ENCODE measurements around the gene CLVS2.

Gene CLVS2

GRCh38 chr6:123024976-123025375 is 28.9 kb downstream of the CLVS2 start:
- FAIRE-seq, result no peak
- DNase-seq (ENCODE audit: low spot score), result no peak

- no peak for FAIRE-seq
These were observed 31.4 kb downstream of the CLVS2 start for GRCh38 chr6:123027408-123027807.

GRCh38 chr6:123028263-123028662 is 32.2 kb downstream of the CLVS2 start:
- DNase-seq (ENCODE audit: low spot score), result no peak
- FAIRE-seq, result no peak

More at GRCh38 chr6:123027408-123027807, 31.4 kb downstream of the CLVS2 start:
- no peak for DNase-seq (ENCODE audit: low spot score)

GRCh38 chr6:123030282-123030681 is 34.2 kb downstream of the CLVS2 start:
- no peak for DNase-seq (ENCODE audit: low spot score)
- no peak for FAIRE-seq

- FAIRE-seq (no peak), DNase-seq (ENCODE audit: low spot score) (no peak)
These were observed 40.6 kb downstream of the CLVS2 start for GRCh38 chr6:123036648-123037047.

GRCh38 chr6:123039431-123039830 is 43.4 kb downstream of the CLVS2 start:
- DNase-seq (ENCODE audit: low spot score) (no peak), FAIRE-seq (no peak)

- FAIRE-seq (no peak), DNase-seq (ENCODE audit: low spot score) (no peak)
These were observed 46.4 kb downstream of the CLVS2 start for GRCh38 chr6:123042401-123042800.

GRCh38 chr6:123044341-123044860 is 48.4 kb downstream of the CLVS2 start:
- FAIRE-seq, result no peak
- no peak for DNase-seq (ENCODE audit: low spot score)

- FAIRE-seq, result no peak
These were observed 57.7 kb downstream of the CLVS2 start for GRCh38 chr6:123053602-123054225.

GRCh38 chr6:123055256-123055655 is 59.2 kb downstream of the CLVS2 start:
- no peak for FAIRE-seq
- DNase-seq (ENCODE audit: low spot score), result no peak

More at GRCh38 chr6:123053602-123054225, 57.7 kb downstream of the CLVS2 start:
- DNase-seq (ENCODE audit: low spot score), result no peak

GRCh38 chr6:123062670-123063069 is 66.6 kb downstream of the CLVS2 start:
- no peak for DNase-seq (ENCODE audit: low spot score)
- no peak for FAIRE-seq

GRCh38 chr6:123064038-123064437 is 68.0 kb downstream of the CLVS2 start:
- DNase-seq (ENCODE audit: low spot score) (no peak), FAIRE-seq (no peak)

- FAIRE-seq (no peak), DNase-seq (ENCODE audit: low spot score) (no peak)
These were observed 78.6 kb downstream of the CLVS2 start for GRCh38 chr6:123074616-123075015.

- DNase-seq (ENCODE audit: low spot score) (no peak), FAIRE-seq (no peak)
These were observed 89.4 kb downstream of the CLVS2 start for GRCh38 chr6:123085403-123085802.

GRCh38 chr6:123089226-123089625 is 93.2 kb downstream of the CLVS2 start:
- FAIRE-seq (no peak), DNase-seq (ENCODE audit: low spot score) (no peak)

- DNase-seq (ENCODE audit: low spot score), result no peak
- no peak for FAIRE-seq
These were observed 95.3 kb downstream of the CLVS2 start for GRCh38 chr6:123091091-123091895.

- DNase-seq (ENCODE audit: low spot score) (no peak), FAIRE-seq (no peak)
These were observed 95.8 kb downstream of the CLVS2 start for GRCh38 chr6:123091896-123092271.

GRCh38 chr6:123094795-123095194 is 98.8 kb downstream of the CLVS2 start:
- no peak for DNase-seq (ENCODE audit: low spot score)
- no peak for FAIRE-seq

- no peak for FAIRE-seq
These were observed 109.5 kb downstream of the CLVS2 start for GRCh38 chr6:123105561-123105960.

GRCh38 chr6:123116370-123116769 is 120.3 kb downstream of the CLVS2 start:
- FAIRE-seq (no peak), DNase-seq (ENCODE audit: low spot score) (no peak)

More at GRCh38 chr6:123105561-123105960, 109.5 kb downstream of the CLVS2 start:
- DNase-seq (ENCODE audit: low spot score), result no peak

GRCh38 chr6:123117145-123117908 is 121.3 kb downstream of the CLVS2 start:
- no peak for FAIRE-seq
- no peak for DNase-seq (ENCODE audit: low spot score)

GRCh38 chr6:123118811-123119210 is 122.8 kb downstream of the CLVS2 start:
- DNase-seq (ENCODE audit: low spot score) (peak; percentile 4), FAIRE-seq (no peak)

Data from RCC 7860 (cell line).